AG04450 (cell line): ENCODE measurements around the gene PALM2AKAP2. TPM values are rescaled to one million over a fixed set of nuclear protein-coding genes. Genes with fewer than 3 reads are reported as not detected.

ENCODE experiments used
- CTCF ChIA-PET: fragments of 300-600, 350-600 bp; formaldehyde crosslinking; extraction: SDS; loops from one replicate; lab custom pipeline; 2022; ENCODE audit warnings: antibody characterized with exemption, inconsistent platforms; lab: Charles Lee
- POLR2A ChIA-PET: fragments of 350-600 bp; formaldehyde crosslinking; extraction: SDS; loops from one replicate; lab custom pipeline; 2021; ENCODE audit warnings: antibody characterized with exemption, inconsistent platforms; lab: Yijun Ruan, JAX
- DNase-seq: peaks from one replicate; pipeline ENCODE4 v3.0.0-alpha.2; 2011; ENCODE audit warnings: low read depth, low spot score
- H3K27ac ChIP-seq: one replicate; pipeline ENCODE4 v1.5.1; 2012; ENCODE audit warnings: low read depth, low read length, control low read depth
- H3K27me3 ChIP-seq: one replicate; pipeline ENCODE4 v1.6.0; 2012; ENCODE audit warnings: low read length; ENCODE audit not compliant: control insufficient read depth, insufficient read depth
- H3K4me3 ChIP-seq: 2 replicates; pipeline ENCODE4 v1.5.1; 2011; ENCODE audit warnings: mild to moderate bottlenecking, low read depth, low read length, control low read depth
- H3K9me3 ChIP-seq: 2 replicates; pipeline ENCODE4 v1.5.1; 2012; ENCODE audit warnings: low read length; ENCODE audit not compliant: control insufficient read depth, insufficient read depth
- polyA minus RNA-seq: library from RNA; depleted of rRNA, polyadenylated mRNA; stranded (reverse); fragments of >200 nt; gene quantifications from 2 replicates; pipeline ENCODE4 v1.2.3, GENCODE V29; 2011; rRNA and poly(A)+ RNA removed
- polyA plus RNA-seq: library from polyadenylated mRNA; depleted of rRNA; stranded (reverse); fragments of >200 nt; gene quantifications from 2 replicates; pipeline ENCODE4 v1.2.3, GENCODE V29; 2011; rRNA removed
- TF ChIP-seq, protein P1 (sequence below): IDR thresholded peaks from 2 replicates; pipeline ENCODE4 v1.5.1; 2011; ENCODE audit warnings: low read depth, low read length, control low read depth, inconsistent platforms

The PALM2AKAP2 gene
- polyA plus RNA-seq (4.6 and 5.0 TPM in 2 replicates), polyA minus RNA-seq (4.7 and 10.5 TPM in 2 replicates)

DNA sequence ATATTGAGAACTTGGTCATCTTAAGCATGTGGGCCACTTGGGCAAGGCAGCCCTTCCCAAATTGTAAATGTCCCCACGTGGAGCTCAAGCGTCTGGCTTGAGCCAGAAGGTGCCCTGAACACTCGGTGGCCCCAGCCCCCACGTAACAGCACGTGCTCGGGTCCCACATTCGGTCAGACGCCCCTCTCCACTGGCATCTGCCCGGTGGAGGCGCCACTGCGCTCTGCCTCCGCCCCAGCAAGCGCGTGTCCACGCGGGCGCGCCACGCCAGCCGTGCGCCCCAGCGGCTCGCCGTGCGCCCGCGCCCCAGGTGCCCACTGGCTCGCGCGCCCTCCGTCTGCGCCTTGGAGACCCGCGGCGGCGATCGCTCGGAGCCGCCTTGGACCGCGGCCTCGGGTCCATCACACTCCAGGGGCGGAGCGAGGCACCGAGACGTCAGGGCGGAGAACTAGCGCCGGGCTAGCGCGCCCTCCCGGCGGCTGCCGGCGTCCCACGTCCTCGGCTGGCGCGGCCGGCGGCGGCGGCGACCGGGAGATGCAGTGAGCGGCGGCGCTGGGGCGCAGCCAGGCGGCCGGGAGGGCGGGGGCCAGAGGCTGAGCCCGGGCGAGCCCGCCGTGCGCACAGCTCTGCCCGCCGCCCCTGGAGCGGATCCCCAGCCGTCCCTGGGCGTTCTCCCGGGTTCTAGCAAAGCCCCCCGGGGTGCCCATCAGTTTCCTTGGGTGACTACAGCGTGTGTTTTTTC, at the start of gene PALM2AKAP2:
Gene PALM2AKAP2, plus strand, starts transcription at position 488 of the 742 bp plus-strand sequence. CDS start 291 bp downstream, outside the sequence.
- H3K27ac ChIP-seq, result peak within 1 kb of the TSS; percentile 66
- no peaks in the 10 kb centered on the region for H3K27me3 ChIP-seq
- no peak for DNase-seq
- CTCF ChIA-PET, result interaction anchor here (1.1 to 1.5 kb wide), 3 partner anchors 9 to 37 kb away, joined by 3 to 11 read pairs (median 3); no protein-coding TSS in a partner anchor
- TF ChIP-seq, protein P1, sequence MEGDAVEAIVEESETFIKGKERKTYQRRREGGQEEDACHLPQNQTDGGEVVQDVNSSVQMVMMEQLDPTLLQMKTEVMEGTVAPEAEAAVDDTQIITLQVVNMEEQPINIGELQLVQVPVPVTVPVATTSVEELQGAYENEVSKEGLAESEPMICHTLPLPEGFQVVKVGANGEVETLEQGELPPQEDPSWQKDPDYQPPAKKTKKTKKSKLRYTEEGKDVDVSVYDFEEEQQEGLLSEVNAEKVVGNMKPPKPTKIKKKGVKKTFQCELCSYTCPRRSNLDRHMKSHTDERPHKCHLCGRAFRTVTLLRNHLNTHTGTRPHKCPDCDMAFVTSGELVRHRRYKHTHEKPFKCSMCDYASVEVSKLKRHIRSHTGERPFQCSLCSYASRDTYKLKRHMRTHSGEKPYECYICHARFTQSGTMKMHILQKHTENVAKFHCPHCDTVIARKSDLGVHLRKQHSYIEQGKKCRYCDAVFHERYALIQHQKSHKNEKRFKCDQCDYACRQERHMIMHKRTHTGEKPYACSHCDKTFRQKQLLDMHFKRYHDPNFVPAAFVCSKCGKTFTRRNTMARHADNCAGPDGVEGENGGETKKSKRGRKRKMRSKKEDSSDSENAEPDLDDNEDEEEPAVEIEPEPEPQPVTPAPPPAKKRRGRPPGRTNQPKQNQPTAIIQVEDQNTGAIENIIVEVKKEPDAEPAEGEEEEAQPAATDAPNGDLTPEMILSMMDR, result peak; percentile 32; the same call in 1 of the 2 replicates
- POLR2A ChIA-PET, result interaction anchor here (0.7 kb wide), 1 partner anchor 38 kb away, joined by 3 read pairs; no protein-coding TSS in a partner anchor
- H3K4me3 ChIP-seq, result peak within 1 kb of the TSS; percentile 88
- H3K9me3 ChIP-seq, result no peaks in the 10 kb centered on the region

GRCh38 chr9:109730228-109730627, 49.8 kb upstream of the PALM2AKAP2 start:
- no peak overlapping the region for H3K4me3 ChIP-seq
- TF ChIP-seq, protein P1, result no peak
- no peak overlapping the region for H3K27ac ChIP-seq
- ChIA-PET POLR2A (no interaction called here), CTCF (no interaction called here)
- H3K9me3 ChIP-seq, result no peaks in the 10 kb centered on the region
- DNase-seq, result no peak
- H3K27me3 ChIP-seq, result no peaks in the 10 kb centered on the region

GRCh38 chr9:109733690-109734089, 46.3 kb upstream of the PALM2AKAP2 start:
- no peak for DNase-seq
- CTCF ChIA-PET, result no interaction called here
- no peaks in the 10 kb centered on the region for H3K9me3 ChIP-seq
- no peak overlapping the region for H3K27ac ChIP-seq
- H3K4me3 ChIP-seq, result no peak overlapping the region
- POLR2A ChIA-PET, result no interaction called here
- no peaks in the 10 kb centered on the region for H3K27me3 ChIP-seq
- TF ChIP-seq, protein P1, result no peak

- TF ChIP-seq, protein P1, result no peak
- ChIA-PET POLR2A (no interaction called here), CTCF (no interaction called here)
- Histone ChIP-seq H3K27ac (no peak overlapping the region), H3K9me3 (no peaks in the 10 kb centered on the region), H3K27me3 (no peaks in the 10 kb centered on the region), H3K4me3 (no peak overlapping the region)
- DNase-seq, result no peak
Measured at GRCh38 chr9:109734814-109735213, 45.2 kb upstream of the PALM2AKAP2 start.

GRCh38 chr9:109735801-109736200, 44.2 kb upstream of the PALM2AKAP2 start:
- no peak for DNase-seq
- Histone ChIP-seq H3K27ac (no peak overlapping the region), H3K27me3 (no peaks in the 10 kb centered on the region), H3K9me3 (no peaks in the 10 kb centered on the region), H3K4me3 (no peak overlapping the region)
- POLR2A ChIA-PET, result no interaction called here
- CTCF ChIA-PET, result no interaction called here
- TF ChIP-seq, protein P1, result no peak
